K562 (cell line): ENCODE measurements around the gene SLC9B1. TPM values are rescaled to one million over a fixed set of nuclear protein-coding genes. Genes with fewer than 3 reads are reported as not detected.

ENCODE experiments used
- ATAC-seq: fragments of 200-7000 bp; cut with Tn5 transposase; 3 replicates; pipeline ENCODE4 v1.9.1; 2020; ENCODE audit warnings: moderate library complexity
- BruUV-seq: library from RNA; stranded (reverse); fragments of 400-500 nt; replicated peaks from 2 replicates; lab custom pipeline; 2021; lab: Mats Ljungman, UMichigan
- CTCF ChIA-PET: fragments of 300-600 bp; formaldehyde crosslinking; extraction: SDS; loops from one replicate; lab custom pipeline; 2021; ENCODE audit warnings: low intra/inter-chr PET ratio; lab: Yijun Ruan, JAX
- POLR2A ChIA-PET: fragments of 300-600, 350-650 bp; sonication (Branson Sonifier 250); formaldehyde crosslinking; extraction: SDS; loops from one replicate; lab custom pipeline; 2021; ENCODE audit warnings: antibody characterized with exemption, inconsistent platforms; lab: Yijun Ruan, JAX
- DNase-seq, 4 experiments: peaks; one replicate each; pipeline versions ENCODE4 v3.0.0 to v3.0.0-alpha.2; 2011 to 2018; ENCODE audit warnings: low spot score in 3 of 4, mixed read lengths in 3 of 4; ENCODE audit errors: extremely low read depth in 1 of 4
- FAIRE-seq: peaks from 2 replicates; lab custom pipeline; 2011; peaks lifted over from hg19 to GRCh38; lab: Jason Lieb, UNC
- H2AFZ ChIP-seq: 2 replicates; pipeline ENCODE4 v1.6.0; 2011; ENCODE audit warnings: low read depth, low read length, control low read depth, inconsistent platforms
- H3K27ac ChIP-seq: fragments of 200-600 bp; 3 replicates; pipeline ENCODE4 v1.8.0; 2011; ENCODE audit warnings: low read depth, mild to moderate bottlenecking, control low read depth, inconsistent platforms, low read length, moderate library complexity, mixed read lengths; ENCODE audit errors: extremely low read depth
- H3K27me3 ChIP-seq, 2 experiments: fragments of 300-600 bp in 1 of 2; 2 replicates in 1 of 2; 3 replicates in 1 of 2; pipeline versions ENCODE4 v1.6.0 to v1.8.0; 2011; ENCODE audit warnings: inconsistent platforms in 2 of 2, low read length in 2 of 2, mild to moderate bottlenecking in 1 of 2, mixed read lengths in 1 of 2, moderate library complexity in 1 of 2; ENCODE audit not compliant: control insufficient read depth in 2 of 2, insufficient read depth in 2 of 2
- H3K36me3 ChIP-seq: fragments of 300-600 bp; 3 replicates; pipeline ENCODE4 v1.8.0; 2011; ENCODE audit warnings: mild to moderate bottlenecking, low read length, inconsistent platforms; ENCODE audit not compliant: control insufficient read depth, insufficient read depth
- H3K4me1 ChIP-seq, 2 experiments: fragments of 200-600 bp in 1 of 2; replicated peaks in 1 of 2; 2 replicates in 1 of 2; 3 replicates in 1 of 2; pipeline versions ENCODE4 v1.5.1 to v1.8.0; 2011; ENCODE audit warnings: inconsistent platforms in 2 of 2, low read length in 2 of 2, mild to moderate bottlenecking in 1 of 2, mixed read lengths in 1 of 2, moderate library complexity in 1 of 2; ENCODE audit not compliant: control insufficient read depth in 2 of 2, insufficient read depth in 2 of 2
- H3K4me2 ChIP-seq: 2 replicates; pipeline ENCODE4 v1.6.1; 2011; ENCODE audit warnings: low read length, control low read depth, inconsistent platforms, mixed read lengths; ENCODE audit not compliant: insufficient read depth
- H3K4me3 ChIP-seq: fragments of 200-600 bp; sonication (generic), shearing (Covaris generic); 2 replicates; pipeline ENCODE4 v1.5.1; 2016; ENCODE audit warnings: control low read depth, inconsistent platforms
- H3K79me2 ChIP-seq: fragments of 200-600 bp; 3 replicates; pipeline ENCODE4 v1.8.0; 2011; ENCODE audit warnings: low read length, inconsistent platforms; ENCODE audit not compliant: control insufficient read depth, insufficient read depth
- H3K9ac ChIP-seq, 2 experiments: 2 replicates each; pipeline versions ENCODE4 v1.6.0 to v1.6.1; 2011; ENCODE audit warnings: low read depth in 2 of 2, low read length in 2 of 2, control low read depth in 1 of 2, inconsistent platforms in 1 of 2, mild to moderate bottlenecking in 1 of 2, mixed read lengths in 1 of 2; ENCODE audit not compliant: insufficient read depth in 1 of 2
- H3K9me1 ChIP-seq: one replicate; pipeline ENCODE4 v1.6.0; 2011; ENCODE audit warnings: inconsistent platforms, mild to moderate bottlenecking, low read length, moderate library complexity; ENCODE audit not compliant: control insufficient read depth, insufficient read depth
- H3K9me3 ChIP-seq: replicated peaks from 2 replicates; pipeline ENCODE4 v1.5.1; 2011; ENCODE audit warnings: low read depth, low read length, inconsistent platforms; ENCODE audit not compliant: control insufficient read depth, insufficient read depth
- H4K20me1 ChIP-seq: replicated peaks from 2 replicates; pipeline ENCODE4 v1.6.1; 2011; ENCODE audit warnings: low read length, inconsistent platforms, mixed read lengths; ENCODE audit not compliant: control insufficient read depth, insufficient read depth
- CEBPZ ChIP-seq: fragments of 150-350 bp; IDR thresholded peaks from 2 replicates; pipeline ENCODE4 v1.6.1; 2014; ENCODE audit warnings: low read depth, mild to moderate bottlenecking, low read length, borderline replicate concordance
- DEAF1 ChIP-seq: fragments of 450-650 bp; formaldehyde crosslinking; IDR thresholded peaks from 2 replicates; pipeline ENCODE4 v1.4.0; 2020; ENCODE audit warnings: mild to moderate bottlenecking, moderate library complexity
- HDAC2 ChIP-seq: fragments of 450-650 bp; IDR thresholded peaks from 2 replicates; pipeline ENCODE4 v1.6.1; 2016; ENCODE audit warnings: mild to moderate bottlenecking
- L3MBTL2 ChIP-seq: fragments of 450-650 bp; IDR thresholded peaks from 2 replicates; pipeline ENCODE4 v1.6.1; 2016; ENCODE audit warnings: mild to moderate bottlenecking, moderate library complexity
- LARP7 ChIP-seq: fragments of 450-650 bp; IDR thresholded peaks from 2 replicates; pipeline ENCODE4 v1.6.1; 2016
- PKNOX1 ChIP-seq: fragments of 450-650 bp; IDR thresholded peaks from 2 replicates; pipeline ENCODE4 v1.6.1; 2016
- RBFOX2 ChIP-seq: fragments of 200-400 bp; formaldehyde crosslinking; IDR thresholded peaks from 2 replicates; pipeline ENCODE4 v1.6.1; 2017; ENCODE audit warnings: low read depth, mild to moderate bottlenecking, low read length, moderate library complexity
- SNAPC5 ChIP-seq: fragments of 250-450 bp; sonication (Bioruptor Pico); IDR thresholded peaks from 2 replicates; pipeline ENCODE4 v1.8.0; 2021; ENCODE audit warnings: moderate library complexity, mild to moderate bottlenecking, inconsistent platforms
- THAP7 ChIP-seq: fragments of 250-450 bp; sonication (Bioruptor Pico); IDR thresholded peaks from 2 replicates; pipeline ENCODE4 v1.5.0; 2021
- ZBTB9 ChIP-seq: fragments of 450-650 bp; formaldehyde crosslinking; IDR thresholded peaks from 2 replicates; pipeline ENCODE4 v1.4.0; 2020; ENCODE audit warnings: mild to moderate bottlenecking, moderate library complexity
- ZNF124 ChIP-seq: sonication (generic); formaldehyde crosslinking; IDR thresholded peaks from 2 replicates; pipeline ENCODE4 v1.8.1; 2022; ENCODE audit warnings: missing genetic modification reagents
- ZNF41 ChIP-seq: fragments of 250-450 bp; sonication (Bioruptor Pico); conservative IDR thresholded peaks from 2 replicates; pipeline ENCODE4 v1.4.0; 2020; ENCODE audit warnings: mild to moderate bottlenecking
- ZNF586 ChIP-seq: fragments of 450-650 bp; formaldehyde crosslinking; conservative IDR thresholded peaks from 2 replicates; pipeline ENCODE4 v1.4.0; 2020; ENCODE audit warnings: mild to moderate bottlenecking, moderate library complexity
- WGBS: fragments of 100-300 bp; shearing (Covaris generic); methylation state at CpG from one replicate; pipeline ENCODE4 v1.1.6; 2016; ENCODE audit warnings: low coverage, mixed read lengths; ENCODE audit not compliant: insufficient coverage; ENCODE audit errors: missing lambda C conversion rate; 5-methylcytosine and 5-hydroxymethylcytosine counted together
- in situ Hi-C: fragments of 300-500 bp; cut with MboI; formaldehyde crosslinking; loops from 4 replicates; pipeline ENCODE4 v1.15.0; 2018; ENCODE audit warnings: inconsistent platforms, mixed read lengths
- intact Hi-C: fragments of 100-400 bp; cut with micrococcal nuclease; formaldehyde crosslinking; loops from 2 replicates; pipeline ENCODE4 v1.14.2; 2022
- polyA plus RNA-seq, 8 experiments: library from polyadenylated mRNA; depleted of rRNA in 4 of 8; stranded (reverse) in 5 of 8; unstranded in 3 of 8; fragments of >200 nt; fragmentation: Nextera tagmentation in 2 of 8; fragmentation: Illumina TruSeq in 1 of 8; extraction: Ambion mirVana in 2 of 8; extraction: Trizol in 1 of 8; gene quantifications; 2 replicates each; pipeline versions ENCODE4 v1.2.1 to v1.2.3, GENCODE V29; 2011 to 2014; ENCODE audit warnings: inconsistent platforms in 1 of 8, missing spikeins in 1 of 8
- total RNA-seq, 7 experiments: library from RNA; depleted of rRNA in 6 of 7; stranded (reverse); fragments of >200 nt in 6 of 7; fragmentation: Illumina TruSeq in 2 of 7; extraction: Trizol in 2 of 7; gene quantifications; 2 replicates each; pipeline versions ENCODE4 v1.2.1 to v1.2.3, GENCODE V29; 2011 to 2021; ENCODE audit warnings: low replicate concordance in 1 of 7

Gene SLC9B1
- total and polyA plus RNA-seq, 9 of the 15 experiments (the other 6 are each of a cell fraction or from before 2014, with no cell fraction given), result 0.21 to 1.3 (median 0.51) TPM

- no peak overlapping the region for H3K9ac ChIP-seq
- no peak overlapping the region for H3K4me2 ChIP-seq
- no peak overlapping the region for H3K4me3 ChIP-seq
- in situ Hi-C loops (loop anchor here (5.0 to 10.0 kb wide), 2 partner anchors 387 to 564 kb away; no protein-coding TSS in a partner anchor), intact Hi-C loops (loop anchor here (1.0 to 5.0 kb wide), 8 partner anchors 82 to 578 kb away; partner anchors contain the start of genes CISD2 and NFKB1)
- no peaks in the 10 kb centered on the region for H3K79me2 ChIP-seq
- H4K20me1 ChIP-seq, result no peaks in the 10 kb centered on the region
- FAIRE-seq (peak; percentile 91), DNase-seq (peak; percentile 23 to 78 (median 38)), ATAC-seq (peak; percentile 93)
- CTCF ChIA-PET, result interaction anchor here (1.1 to 2.3 kb wide), 4 partner anchors 385 to 577 kb away, joined by 5 to 23 read pairs (median 16); no protein-coding TSS in a partner anchor
- no peaks in the 10 kb centered on the region for H3K9me3 ChIP-seq
- H2AFZ ChIP-seq, result no peak overlapping the region
- 40% methylated on average over 11 of the region's 15 CpGs for WGBS
- no peaks in the 10 kb centered on the region for H3K9me1 ChIP-seq
- H3K27me3 ChIP-seq, result no peaks in the 10 kb centered on the region
- no peak overlapping the region for H3K27ac ChIP-seq
- no peaks in the 10 kb centered on the region for H3K36me3 ChIP-seq
- peaks cover 9 to 18% of the 10 kb centered on the region in 2 experiments; a peak in 4 of 5 replicates for H3K4me1 ChIP-seq
- POLR2A ChIA-PET, result no interaction called here
- no TSS peak for BruUV-seq
- TF ChIP-seq PKNOX1 (no peak), ZNF586 (CRISPR knock-in tag) (no peak), SNAPC5 (CRISPR knock-in tag) (no peak), L3MBTL2 (no peak), ZBTB9 (CRISPR knock-in tag) (no peak), RBFOX2 (no peak), DEAF1 (peak; percentile 93), ZNF41 (CRISPR knock-in tag) (no peak), ZNF124 (no peak), LARP7 (no peak), THAP7 (no peak), HDAC2 (no peak), CEBPZ (no peak)
Observed at GRCh38 chr4:103008875-103009729, 10.4 kb downstream of the SLC9B1 start.
